Nephron (organoid): Measurements from ENCODE around the gene SPEM1.

Source experiments
- H3K27ac Mint-ChIP-seq, 3 experiments: 2 replicates each; pipeline ENCODE4 v1.8.0; 2020; ENCODE audit warnings: mixed read lengths in 3 of 3, mild to moderate bottlenecking in 2 of 3, moderate library complexity in 1 of 3
- H3K27me3 Mint-ChIP-seq: 2 replicates; pipeline ENCODE4 v1.8.0; 2021; ENCODE audit warnings: low read depth, mild to moderate bottlenecking, moderate library complexity, mixed read lengths
- H3K36me3 Mint-ChIP-seq: 2 replicates; pipeline ENCODE4 v1.8.0; 2020; ENCODE audit warnings: low read depth, mixed read lengths
- H3K4me1 Mint-ChIP-seq: 2 replicates; pipeline ENCODE4 v1.8.0; 2020; ENCODE audit warnings: mixed read lengths
- H3K4me3 Mint-ChIP-seq, 3 experiments: 2 replicates each; pipeline ENCODE4 v1.8.0; 2020; ENCODE audit warnings: mild to moderate bottlenecking in 3 of 3, mixed read lengths in 3 of 3, moderate library complexity in 2 of 3
- H3K9me3 Mint-ChIP-seq: 2 replicates; pipeline ENCODE4 v1.8.0; 2020; ENCODE audit warnings: mixed read lengths
- TF ChIP-seq, protein P1 (sequence below), 3 experiments: fragments of 200-600 bp; sonication (generic); IDR thresholded peaks; one replicate each; pipeline ENCODE4 v1.5.0; 2021; ENCODE audit warnings: antibody characterized with exemption in 3 of 3; ENCODE audit not compliant: unreplicated experiment in 3 of 3

The SPEM1 gene

DNA sequence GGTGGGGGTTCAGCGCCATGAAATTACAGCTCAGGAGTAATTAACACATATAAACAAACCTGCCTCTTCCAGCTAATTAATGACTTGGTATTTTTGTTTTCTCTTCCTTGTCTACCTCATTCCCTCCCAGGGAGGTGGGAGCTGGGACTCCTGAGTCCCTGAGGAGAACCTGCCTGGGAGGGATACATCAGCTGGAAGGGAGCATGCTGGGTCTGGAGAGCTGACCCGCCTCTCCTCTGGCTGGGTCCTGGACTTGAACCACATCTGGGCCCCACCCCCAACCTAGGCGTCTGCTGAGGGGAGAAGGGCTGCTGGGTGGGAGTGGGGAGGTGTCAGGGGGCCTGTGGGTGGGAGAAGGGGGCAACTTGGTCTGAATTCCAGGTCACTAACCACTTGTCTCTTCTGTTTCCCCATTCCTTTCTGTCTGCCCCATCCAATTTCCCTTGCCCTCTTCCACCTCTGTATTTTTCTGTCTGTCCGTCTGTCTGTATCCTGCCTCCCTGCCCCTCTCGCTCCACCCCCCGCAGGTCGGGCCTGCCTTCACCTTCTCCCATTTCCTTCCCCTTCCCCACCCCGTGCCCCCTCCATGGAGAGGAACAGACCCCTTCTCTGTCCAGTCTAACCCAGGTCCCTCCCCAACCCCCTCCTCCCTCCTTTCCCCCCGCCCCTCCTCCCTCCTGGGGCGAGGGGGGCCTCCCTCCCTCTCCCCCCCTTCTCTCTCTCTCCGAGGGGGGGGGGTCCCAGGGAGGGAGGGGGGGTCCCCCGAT is 12.5 kb upstream of the SPEM1 start, which contains the start of gene NLGN2:
Gene NLGN2, plus strand, starts transcription at position 361 of the 767 bp plus-strand sequence. CDS start 411 bp downstream, outside the sequence.
- peaks cover 6% of the 10 kb centered on the region for H3K27me3 Mint-ChIP-seq
- H3K4me1 Mint-ChIP-seq = peaks cover 19% of the 10 kb centered on the region
- no peak within 1 kb of the TSS for H3K27ac Mint-ChIP-seq
- H3K4me3 Mint-ChIP-seq = peak within 1 kb of the TSS; percentile 66 to 69 (median 68)
- no peaks in the 10 kb centered on the region for H3K9me3 Mint-ChIP-seq
- TF ChIP-seq, protein P1, sequence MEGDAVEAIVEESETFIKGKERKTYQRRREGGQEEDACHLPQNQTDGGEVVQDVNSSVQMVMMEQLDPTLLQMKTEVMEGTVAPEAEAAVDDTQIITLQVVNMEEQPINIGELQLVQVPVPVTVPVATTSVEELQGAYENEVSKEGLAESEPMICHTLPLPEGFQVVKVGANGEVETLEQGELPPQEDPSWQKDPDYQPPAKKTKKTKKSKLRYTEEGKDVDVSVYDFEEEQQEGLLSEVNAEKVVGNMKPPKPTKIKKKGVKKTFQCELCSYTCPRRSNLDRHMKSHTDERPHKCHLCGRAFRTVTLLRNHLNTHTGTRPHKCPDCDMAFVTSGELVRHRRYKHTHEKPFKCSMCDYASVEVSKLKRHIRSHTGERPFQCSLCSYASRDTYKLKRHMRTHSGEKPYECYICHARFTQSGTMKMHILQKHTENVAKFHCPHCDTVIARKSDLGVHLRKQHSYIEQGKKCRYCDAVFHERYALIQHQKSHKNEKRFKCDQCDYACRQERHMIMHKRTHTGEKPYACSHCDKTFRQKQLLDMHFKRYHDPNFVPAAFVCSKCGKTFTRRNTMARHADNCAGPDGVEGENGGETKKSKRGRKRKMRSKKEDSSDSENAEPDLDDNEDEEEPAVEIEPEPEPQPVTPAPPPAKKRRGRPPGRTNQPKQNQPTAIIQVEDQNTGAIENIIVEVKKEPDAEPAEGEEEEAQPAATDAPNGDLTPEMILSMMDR (IDR thresholded peaks at IDR 0.05; ENCODE audit: unreplicated experiment in 3 of 3) = no peak
- H3K36me3 Mint-ChIP-seq = peaks cover 23% of the 10 kb centered on the region

DNA sequence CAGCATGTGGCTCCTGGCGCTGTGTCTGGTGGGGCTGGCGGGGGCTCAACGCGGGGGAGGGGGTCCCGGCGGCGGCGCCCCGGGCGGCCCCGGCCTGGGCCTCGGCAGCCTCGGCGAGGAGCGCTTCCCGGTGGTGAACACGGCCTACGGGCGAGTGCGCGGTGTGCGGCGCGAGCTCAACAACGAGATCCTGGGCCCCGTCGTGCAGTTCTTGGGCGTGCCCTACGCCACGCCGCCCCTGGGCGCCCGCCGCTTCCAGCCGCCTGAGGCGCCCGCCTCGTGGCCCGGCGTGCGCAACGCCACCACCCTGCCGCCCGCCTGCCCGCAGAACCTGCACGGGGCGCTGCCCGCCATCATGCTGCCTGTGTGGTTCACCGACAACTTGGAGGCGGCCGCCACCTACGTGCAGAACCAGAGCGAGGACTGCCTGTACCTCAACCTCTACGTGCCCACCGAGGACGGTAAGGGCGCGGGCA is 11.8 kb upstream of the SPEM1 start:
- no peak overlapping the region for H3K27ac Mint-ChIP-seq
- TF ChIP-seq, protein P1 (IDR thresholded peaks at IDR 0.05; ENCODE audit: unreplicated experiment in 3 of 3) = no peak
- no peak overlapping the region for H3K4me3 Mint-ChIP-seq
- no peaks in the 10 kb centered on the region for H3K9me3 Mint-ChIP-seq
- H3K4me1 Mint-ChIP-seq = peaks cover 14% of the 10 kb centered on the region
- H3K36me3 Mint-ChIP-seq = peaks cover 28% of the 10 kb centered on the region
- peaks cover 6% of the 10 kb centered on the region for H3K27me3 Mint-ChIP-seq

- Mint-ChIP-seq H3K27me3 (peaks cover 6% of the 10 kb centered on the region), H3K9me3 (no peaks in the 10 kb centered on the region), H3K36me3 (peaks cover 28% of the 10 kb centered on the region), H3K27ac (no peak overlapping the region), H3K4me1 (peaks cover 14% of the 10 kb centered on the region), H3K4me3 (peak overlapping the region; percentile 26 to 78 (median 52))
- TF ChIP-seq, protein P1 (IDR thresholded peaks at IDR 0.05; ENCODE audit: unreplicated experiment in 3 of 3) = no peak
Measured at GRCh38 chr17:7408863-7409262, 11.3 kb upstream of the SPEM1 start.

DNA sequence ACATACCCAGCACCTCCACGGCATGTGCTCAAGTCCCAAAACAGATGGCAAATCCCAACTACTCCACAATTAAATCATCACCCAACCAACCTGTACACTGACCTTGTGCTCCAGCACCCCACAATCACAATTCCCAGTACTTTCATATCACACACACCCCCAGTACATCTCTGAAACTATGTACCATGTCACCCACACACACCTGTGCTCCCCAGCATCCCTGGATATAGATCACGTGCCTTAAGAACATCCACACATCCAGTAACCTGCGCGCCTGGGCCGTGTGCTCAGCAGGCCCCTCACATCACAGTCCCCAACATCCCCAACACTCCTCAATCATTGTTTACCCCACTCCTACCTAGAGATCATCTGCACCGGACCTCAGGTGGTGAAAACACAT is 10.4 kb upstream of the SPEM1 start:
- Mint-ChIP-seq H3K9me3 (no peaks in the 10 kb centered on the region), H3K4me3 (peak overlapping the region; percentile 26 to 78 (median 52)), H3K27ac (no peak overlapping the region), H3K4me1 (peaks cover 14% of the 10 kb centered on the region), H3K36me3 (peaks cover 28% of the 10 kb centered on the region), H3K27me3 (peaks cover 6% of the 10 kb centered on the region)
- TF ChIP-seq, protein P1 (IDR thresholded peaks at IDR 0.05; ENCODE audit: unreplicated experiment in 3 of 3) = no peak

GRCh38 chr17:7410634-7411426 is 9.3 kb upstream of the SPEM1 start:
- H3K27me3 Mint-ChIP-seq = peaks cover 6% of the 10 kb centered on the region
- no peak overlapping the region for H3K27ac Mint-ChIP-seq
- peaks cover 32% of the 10 kb centered on the region for H3K36me3 Mint-ChIP-seq
- peaks cover 11% of the 10 kb centered on the region for H3K4me1 Mint-ChIP-seq
- TF ChIP-seq, protein P1 (IDR thresholded peaks at IDR 0.05; ENCODE audit: unreplicated experiment in 3 of 3) = no peak
- H3K9me3 Mint-ChIP-seq = no peaks in the 10 kb centered on the region
- no peak overlapping the region for H3K4me3 Mint-ChIP-seq
